ENCODE results near the gene ACOX2.
"Not testable (repeated sequence)": the region's sequence is repeated elsewhere in the genome, so short reads cannot be mapped to it uniquely, and the experiment has no call there.

The ACOX2 gene

GRCh38 chr3:58534592-58535494, 2.1 kb downstream of the ACOX2 start:
- FAIRE-seq: no peak

DNA sequence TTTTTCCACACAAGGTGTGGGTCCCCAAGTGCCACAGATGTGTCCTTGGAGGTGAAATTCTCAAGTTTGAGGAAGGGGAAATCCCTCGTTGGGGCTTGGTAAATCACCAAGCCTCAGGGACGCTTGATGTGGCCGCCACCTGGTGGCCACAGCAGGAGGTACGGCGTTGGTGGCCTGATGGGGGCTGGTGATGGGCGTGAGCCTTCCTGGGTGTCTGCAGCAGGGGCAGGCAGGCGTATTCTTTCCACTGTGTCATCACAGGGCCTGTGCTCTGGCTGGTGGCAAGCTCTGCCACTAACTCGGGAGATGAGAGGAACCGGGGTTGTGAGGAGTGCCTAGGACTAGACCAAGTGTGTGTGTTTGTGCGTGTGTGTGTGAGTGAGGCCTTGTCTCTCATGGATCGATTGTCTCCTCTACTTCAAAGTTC, 4.2 kb downstream of the ACOX2 start:
- FAIRE-seq: no peak

DNA sequence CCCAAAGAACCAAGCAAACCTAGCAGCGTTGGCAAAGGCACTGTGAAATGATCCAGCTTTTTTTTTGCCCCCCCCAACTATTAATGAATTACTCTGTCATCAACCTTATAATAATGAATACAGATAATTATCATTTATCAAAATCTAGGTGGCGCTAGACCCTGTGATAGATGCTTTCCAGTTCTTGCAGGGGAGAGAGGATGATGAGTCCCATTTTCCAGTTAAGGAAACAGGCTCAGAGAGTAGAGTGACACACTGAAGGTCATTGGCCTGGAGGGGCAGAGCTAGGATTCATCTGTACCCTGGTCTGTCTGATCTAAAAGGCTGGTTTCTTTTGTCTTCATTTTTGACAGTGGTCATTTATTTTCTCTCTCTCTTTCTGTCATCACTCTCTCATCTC, 5.0 kb downstream of the ACOX2 start:
- no peak for FAIRE-seq

- FAIRE-seq: no peak
These were observed 5.4 kb downstream of the ACOX2 start for GRCh38 chr3:58531555-58531954.

GRCh38 chr3:58530354-58530865, 6.6 kb downstream of the ACOX2 start:
- no peak for FAIRE-seq

DNA sequence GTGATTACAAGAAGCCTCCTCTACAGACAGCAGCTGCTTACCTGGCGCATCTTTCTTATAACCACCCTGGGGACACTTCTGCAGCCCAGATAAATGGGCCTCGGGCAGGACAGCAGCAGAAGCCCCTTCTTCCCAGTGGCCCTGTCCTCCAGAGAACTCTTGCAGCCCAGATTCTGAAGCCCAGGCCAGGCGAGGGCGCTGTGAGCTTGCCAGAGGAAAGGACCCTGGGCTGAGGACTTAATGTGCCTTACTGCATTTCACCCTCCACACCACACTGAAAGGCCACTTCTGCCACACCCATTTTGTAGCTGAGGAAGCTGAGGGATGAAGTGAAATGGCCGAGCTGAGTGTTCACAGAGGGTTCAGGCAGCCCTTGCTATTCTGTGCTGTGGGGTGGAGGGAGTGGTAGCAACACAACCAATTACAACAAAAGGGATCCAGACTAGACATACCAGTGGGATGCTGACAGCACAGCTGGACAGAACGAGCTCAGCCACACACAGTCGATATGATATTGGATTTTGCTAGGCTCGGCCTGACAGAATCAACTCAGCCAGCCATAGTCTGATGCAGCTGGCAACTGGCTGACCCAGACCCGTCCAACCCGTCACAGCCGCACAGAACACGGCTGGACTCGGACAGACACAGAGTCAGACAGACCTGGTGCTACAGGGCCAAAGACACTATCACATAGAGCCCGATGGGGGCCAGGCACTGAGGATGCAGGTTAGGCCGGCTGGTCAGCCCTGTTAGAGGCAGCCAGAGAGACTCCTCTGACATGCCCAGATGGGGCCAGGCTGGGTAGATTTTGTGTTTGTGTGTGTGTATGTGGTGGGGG, 7.3 kb downstream of the ACOX2 start:
- no peak for FAIRE-seq

GRCh38 chr3:58528629-58529028, 8.4 kb downstream of the ACOX2 start:
- FAIRE-seq: no peak

- FAIRE-seq: not testable (repeated sequence)
These were observed 9.6 kb downstream of the ACOX2 start for GRCh38 chr3:58527440-58527839.

DNA sequence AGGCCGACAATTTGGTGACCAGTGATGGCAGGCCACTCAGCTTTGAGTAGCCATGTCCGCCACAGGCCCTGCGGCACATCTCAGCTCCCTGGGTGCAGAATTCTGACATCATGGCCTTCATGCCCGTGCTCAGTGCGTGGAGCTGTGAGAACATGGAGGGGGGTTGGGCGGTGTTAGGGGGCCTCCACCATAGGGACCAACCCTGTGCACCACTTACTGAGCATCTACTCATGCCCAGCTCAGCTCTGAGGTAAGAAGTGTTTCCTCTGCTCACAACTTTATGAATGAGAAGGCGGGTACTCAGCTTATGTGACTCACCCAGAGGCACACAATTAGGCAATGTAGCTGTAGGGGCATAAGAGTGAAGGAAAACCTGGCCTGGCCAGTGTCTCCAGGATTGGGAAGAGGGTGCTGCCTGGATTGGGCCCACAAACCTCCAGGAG, 10.5 kb downstream of the ACOX2 start:
- no peak for FAIRE-seq

DNA sequence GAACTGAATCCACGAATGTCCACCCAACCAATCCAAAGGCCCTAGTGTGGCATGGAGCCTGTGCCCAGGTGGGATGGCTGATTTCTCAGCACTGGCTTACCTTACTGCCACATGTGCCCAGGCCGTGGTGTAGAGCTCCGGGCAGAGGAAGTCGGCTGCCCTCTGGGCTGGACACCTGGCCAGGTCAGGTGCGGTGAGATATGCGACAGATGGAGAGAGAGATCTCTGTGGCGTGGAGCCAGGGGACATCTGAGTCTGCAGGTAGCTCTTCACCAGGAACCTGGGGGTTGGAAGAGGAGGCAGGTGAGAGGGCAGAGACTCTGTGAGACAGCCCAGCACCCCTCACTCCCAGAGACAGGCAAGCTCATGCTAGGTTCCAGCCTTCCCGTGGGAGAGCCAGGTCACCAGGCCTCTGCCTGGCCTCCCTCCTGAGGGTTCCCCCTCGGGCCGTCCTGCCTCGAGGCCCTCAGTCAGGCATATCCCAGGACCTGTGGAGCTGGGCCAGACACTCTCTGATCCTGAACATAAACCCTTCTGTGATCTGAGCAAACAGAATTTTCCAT, 12.6 kb downstream of the ACOX2 start:
- no peak for FAIRE-seq

DNA sequence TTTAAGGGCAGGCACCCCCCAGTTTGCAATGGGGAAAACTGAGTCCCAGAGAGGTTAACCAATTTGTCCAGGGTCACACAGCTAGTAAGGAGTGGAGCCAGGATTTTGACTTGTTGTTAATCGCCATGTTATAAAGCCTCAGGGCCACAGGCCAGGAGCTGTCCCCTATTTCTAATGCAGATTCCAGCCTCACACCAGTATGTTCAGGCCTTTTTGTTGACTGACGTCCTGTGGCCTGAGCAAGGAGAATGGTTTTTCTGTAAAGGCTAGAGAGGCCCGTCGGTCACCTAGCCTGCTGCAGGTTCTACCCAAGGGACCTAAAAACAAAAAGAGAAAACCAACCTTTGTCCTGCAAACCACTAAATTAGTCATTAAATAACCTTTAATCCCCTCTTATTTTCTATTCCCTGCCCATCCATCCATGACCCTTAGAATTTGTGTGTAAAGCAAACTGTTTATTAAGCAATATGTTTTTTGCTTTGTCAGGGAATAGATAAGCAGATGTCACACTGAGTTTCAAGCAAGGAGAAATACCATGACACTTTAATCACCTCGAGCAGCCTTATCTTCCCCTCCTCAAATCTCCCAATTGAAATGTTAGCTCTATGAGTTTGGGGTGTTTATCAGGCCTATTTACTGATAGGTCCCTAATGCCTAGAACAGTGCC, 14.1 kb downstream of the ACOX2 start:
- FAIRE-seq: no peak

DNA sequence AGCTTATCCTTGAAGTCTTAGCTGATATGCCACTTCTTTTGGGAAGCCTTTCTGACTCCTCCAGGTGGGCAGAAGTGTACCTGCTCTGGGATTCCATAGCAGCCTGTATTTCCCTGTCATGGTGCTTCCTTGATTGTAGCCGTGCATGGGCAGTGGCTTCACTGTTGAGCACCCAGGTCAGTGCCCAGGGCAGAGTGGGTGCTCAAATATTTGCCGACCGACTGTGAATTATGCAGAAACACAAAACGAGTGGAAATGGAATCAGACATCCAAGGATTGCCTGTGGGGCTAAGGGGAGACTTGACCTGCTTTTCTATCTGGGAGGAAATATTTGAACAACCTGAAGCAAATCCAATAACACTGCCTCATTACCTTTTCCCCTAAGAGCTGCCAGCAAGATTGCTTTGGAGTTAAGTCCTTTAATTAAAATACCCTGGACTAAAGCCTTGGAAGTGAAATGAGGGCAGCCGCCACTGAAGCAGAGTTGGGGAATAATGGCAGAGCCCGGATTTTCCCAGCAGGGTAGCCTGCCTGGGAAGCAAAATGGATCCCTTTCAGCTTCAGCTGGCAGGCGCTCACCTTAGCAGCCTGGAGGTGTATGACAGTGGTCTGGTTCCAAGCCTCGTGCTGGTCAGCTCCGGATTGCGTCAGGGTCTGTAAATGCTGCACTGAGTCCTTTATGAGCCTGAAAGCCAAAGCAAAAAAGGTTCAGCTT, 14.9 kb downstream of the ACOX2 start:
- no peak for FAIRE-seq

GRCh38 chr3:58521336-58521670, 15.7 kb downstream of the ACOX2 start:
- FAIRE-seq: no peak

GRCh38 chr3:58520403-58521335, 16.3 kb downstream of the ACOX2 start:
- FAIRE-seq: no peak

- FAIRE-seq: no peak
These were observed 17.2 kb downstream of the ACOX2 start for GRCh38 chr3:58519668-58520402.

GRCh38 chr3:58518291-58518789, 18.6 kb downstream of the ACOX2 start:
- FAIRE-seq: no peak

DNA sequence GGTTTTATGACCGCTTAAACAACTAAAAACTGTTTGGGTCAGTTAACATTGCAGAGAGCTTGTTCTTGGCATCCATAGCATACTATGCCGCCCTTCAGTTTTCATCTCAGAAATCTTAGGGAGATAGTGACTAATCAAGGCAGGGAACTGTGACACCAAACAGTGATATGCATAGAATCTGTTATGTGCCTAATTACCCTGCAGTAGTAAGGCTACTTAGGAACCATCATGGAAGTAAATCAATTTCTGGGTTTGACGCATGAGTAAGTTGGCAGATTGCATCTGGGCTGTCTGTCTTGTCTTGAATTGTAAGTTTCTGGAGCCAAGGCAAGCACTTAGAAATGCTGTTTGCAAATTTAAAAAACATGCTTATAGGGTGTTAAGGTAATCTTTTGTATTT, 22.6 kb downstream of the ACOX2 start:
- FAIRE-seq: no peak

- no peak for FAIRE-seq
These were observed 28.6 kb downstream of the ACOX2 start for GRCh38 chr3:58508437-58508836.

- FAIRE-seq: no peak
These were observed 29.5 kb downstream of the ACOX2 start for GRCh38 chr3:58507356-58508078.

Data from A204.1 (cell line).